GM21825 (cell line): Measurements from ENCODE around the gene PURA.
"Not testable (repeated sequence)": the region's sequence is repeated elsewhere in the genome, so short reads cannot be mapped to it uniquely, and the experiment has no call there.

ENCODE experiments used
- ATAC-seq: cut with Tn5 transposase; IDR thresholded peaks from one replicate; pipeline ENCODE4 v1.9.1; 2021; ENCODE audit warnings: mild to moderate bottlenecking, moderate library complexity; ENCODE audit not compliant: unreplicated experiment

The PURA gene

GRCh38 chr5:140134277-140134935 is 20.5 kb downstream of the PURA start:
- ATAC-seq, result no peak

- no peak for ATAC-seq
These were observed 21.2 kb downstream of the PURA start for GRCh38 chr5:140135127-140135526.

GRCh38 chr5:140136624-140137023 is 22.7 kb downstream of the PURA start:
- no peak for ATAC-seq

GRCh38 chr5:140140435-140140834 is 26.5 kb downstream of the PURA start:
- no peak for ATAC-seq

- ATAC-seq, result no peak
These were observed 27.3 kb downstream of the PURA start for GRCh38 chr5:140141241-140141640.

GRCh38 chr5:140142246-140142645 is 28.3 kb downstream of the PURA start:
- no peak for ATAC-seq

- ATAC-seq, result no peak
These were observed 28.9 kb downstream of the PURA start for GRCh38 chr5:140142856-140143255.

GRCh38 chr5:140143521-140144258 is 29.8 kb downstream of the PURA start:
- no peak for ATAC-seq

GRCh38 chr5:140145256-140145655 is 31.3 kb downstream of the PURA start:
- ATAC-seq, result no peak

- ATAC-seq, result peak; percentile 61
These were observed 32.1 kb downstream of the PURA start for GRCh38 chr5:140145818-140146522.

- no peak for ATAC-seq
These were observed 32.6 kb downstream of the PURA start for GRCh38 chr5:140146523-140146842.

- no peak for ATAC-seq
These were observed 33.6 kb downstream of the PURA start for GRCh38 chr5:140147460-140147859.

- no peak for ATAC-seq
These were observed 34.6 kb downstream of the PURA start for GRCh38 chr5:140148508-140148907.

- ATAC-seq, result no peak
These were observed 36.3 kb downstream of the PURA start for GRCh38 chr5:140150201-140150600.

- ATAC-seq, result no peak
These were observed 37.5 kb downstream of the PURA start for GRCh38 chr5:140151144-140152021.

GRCh38 chr5:140152022-140152999 is 38.4 kb downstream of the PURA start:
- ATAC-seq, result no peak

GRCh38 chr5:140153255-140153654 is 39.3 kb downstream of the PURA start:
- no peak for ATAC-seq

- ATAC-seq, result no peak
These were observed 40.0 kb downstream of the PURA start for GRCh38 chr5:140153905-140154304.

- not testable (repeated sequence) for ATAC-seq
These were observed 40.9 kb downstream of the PURA start for GRCh38 chr5:140154710-140155381.
